IMR-90 (cell line): ENCODE data around the gene ASB6.
A peak's percentile ranks its signal among the peaks of the same experiment; 100 is the strongest.

Experiments used
- BHLHE40 ChIP-seq: fragments of 150-350 bp; IDR thresholded peaks from 2 replicates; pipeline ENCODE4 v1.6.1; 2016; ENCODE audit warnings: mild to moderate bottlenecking, low read depth, low read length
- CTCF ChIP-seq: conservative IDR thresholded peaks from 2 replicates; pipeline ENCODE4 v1.5.1; 2012; ENCODE audit warnings: mild to moderate bottlenecking, low read depth, low read length, improper control_type of control experiment
- ELK1 ChIP-seq: fragments of 150-350 bp; IDR thresholded peaks from 2 replicates; pipeline ENCODE4 v1.6.1; 2016; ENCODE audit warnings: low read depth, mild to moderate bottlenecking, low read length, moderate library complexity, borderline replicate concordance
- FOS ChIP-seq: fragments of 150-350 bp; IDR thresholded peaks from 2 replicates; pipeline ENCODE4 v1.6.1; 2016; ENCODE audit warnings: low read depth, low read length
- MAFK ChIP-seq: IDR thresholded peaks from 2 replicates; pipeline ENCODE4 v1.6.1; 2012; ENCODE audit warnings: low read depth, low read length, improper control_type of control experiment
- MAZ ChIP-seq: IDR thresholded peaks from 2 replicates; pipeline ENCODE4 v1.6.1; 2012; ENCODE audit warnings: low read depth, mild to moderate bottlenecking, low read length, improper control_type of control experiment, moderate library complexity, borderline replicate concordance
- MXI1 ChIP-seq: IDR thresholded peaks from 2 replicates; pipeline ENCODE4 v1.6.1; 2012; ENCODE audit warnings: low read depth, mild to moderate bottlenecking, low read length, moderate library complexity, borderline replicate concordance
- POLR2A ChIP-seq: IDR thresholded peaks from 2 replicates; pipeline ENCODE4 v1.6.1; 2012; ENCODE audit warnings: mild to moderate bottlenecking, low read depth, low read length
- RAD21 ChIP-seq: IDR thresholded peaks from 2 replicates; pipeline ENCODE4 v1.6.1; 2012; ENCODE audit warnings: low read length, improper control_type of control experiment
- RCOR1 ChIP-seq: IDR thresholded peaks from 2 replicates; pipeline ENCODE4 v1.6.1; 2012; ENCODE audit warnings: mild to moderate bottlenecking, low read length, improper control_type of control experiment; ENCODE audit not compliant: insufficient replicate concordance
- RFX5 ChIP-seq: IDR thresholded peaks from 2 replicates; pipeline ENCODE4 v1.8.0; 2012; ENCODE audit warnings: low read depth, mild to moderate bottlenecking, low read length, moderate library complexity
- SMC3 ChIP-seq: fragments of 150-350 bp; IDR thresholded peaks from 2 replicates; pipeline ENCODE4 v1.6.1; 2016; ENCODE audit warnings: low read depth, mild to moderate bottlenecking, antibody characterized with exemption, low read length, moderate library complexity
- USF2 ChIP-seq: fragments of 150-350 bp; IDR thresholded peaks from 2 replicates; pipeline ENCODE4 v1.6.1; 2017; ENCODE audit warnings: mild to moderate bottlenecking, antibody characterized with exemption, low read length, low read depth

GRCh38 chr9:129665389-129665775 is 23.4 kb upstream of the ASB6 start, which contains the start of gene PRRX2:
- TF ChIP-seq MXI1 (peak; percentile 78; the same call in 1 of the 2 replicates), CTCF (no peak), MAFK (no peak), SMC3 (no peak), RFX5 (no peak), MAZ (peak; percentile 79; the same call in 1 of the 2 replicates), RCOR1 (no peak), POLR2A (peak; percentile 52; the same call in 1 of the 2 replicates), BHLHE40 (no peak), RAD21 (no peak), USF2 (no peak), ELK1 (no peak), FOS (no peak)
